22Rv1 (cell line): Measurements from ENCODE around the gene OR1K1.

Experiments
- H3K27ac ChIP-seq: fragments of 450-650 bp; 2 replicates; pipeline ENCODE4 v1.5.1; 2017
- CTCF ChIP-seq: fragments of 450-650 bp; IDR thresholded peaks from 2 replicates; pipeline ENCODE4 v1.5.1; 2017; ENCODE audit warnings: mild to moderate bottlenecking
- ZFX ChIP-seq: fragments of 450-650 bp; IDR thresholded peaks from 2 replicates; pipeline ENCODE4 v1.6.1; 2017; ENCODE audit warnings: antibody characterized with exemption, borderline replicate concordance

Gene OR1K1

GRCh38 chr9:122780026-122780425, 19.9 kb upstream of the OR1K1 start:
- no peak overlapping the region for H3K27ac ChIP-seq
- TF ChIP-seq CTCF = no peak
- no peak for TF ChIP-seq ZFX

- TF ChIP-seq ZFX (no peak), CTCF (no peak)
- H3K27ac ChIP-seq = no peak overlapping the region
Measured at GRCh38 chr9:122781671-122782070, 18.3 kb upstream of the OR1K1 start.

GRCh38 chr9:122785269-122785668, 14.7 kb upstream of the OR1K1 start:
- no peak overlapping the region for H3K27ac ChIP-seq
- TF ChIP-seq ZFX (no peak), CTCF (no peak)

GRCh38 chr9:122786338-122786737, 13.6 kb upstream of the OR1K1 start:
- no peak overlapping the region for H3K27ac ChIP-seq
- TF ChIP-seq CTCF (no peak), ZFX (no peak)

GRCh38 chr9:122788831-122789230, 11.1 kb upstream of the OR1K1 start, which contains the start of gene OR5C1:
Gene OR5C1, plus strand, starts transcription at chr9:122788933. Its CDS starts 0 bp downstream, at chr9:122788933.
- no peak within 1 kb of the TSS for H3K27ac ChIP-seq
- TF ChIP-seq ZFX (no peak), CTCF (no peak)

- TF ChIP-seq ZFX = no peak
- no peak for TF ChIP-seq CTCF
- no peak overlapping the region for H3K27ac ChIP-seq
Measured at GRCh38 chr9:122789256-122790046, 10.5 kb upstream of the OR1K1 start.

- no peak overlapping the region for H3K27ac ChIP-seq
- TF ChIP-seq ZFX (no peak), CTCF (no peak)
Measured at GRCh38 chr9:122791872-122792669, 7.9 kb upstream of the OR1K1 start.
